Measurements from ENCODE around the gene PRDM16.

Gene PRDM16

DNA sequence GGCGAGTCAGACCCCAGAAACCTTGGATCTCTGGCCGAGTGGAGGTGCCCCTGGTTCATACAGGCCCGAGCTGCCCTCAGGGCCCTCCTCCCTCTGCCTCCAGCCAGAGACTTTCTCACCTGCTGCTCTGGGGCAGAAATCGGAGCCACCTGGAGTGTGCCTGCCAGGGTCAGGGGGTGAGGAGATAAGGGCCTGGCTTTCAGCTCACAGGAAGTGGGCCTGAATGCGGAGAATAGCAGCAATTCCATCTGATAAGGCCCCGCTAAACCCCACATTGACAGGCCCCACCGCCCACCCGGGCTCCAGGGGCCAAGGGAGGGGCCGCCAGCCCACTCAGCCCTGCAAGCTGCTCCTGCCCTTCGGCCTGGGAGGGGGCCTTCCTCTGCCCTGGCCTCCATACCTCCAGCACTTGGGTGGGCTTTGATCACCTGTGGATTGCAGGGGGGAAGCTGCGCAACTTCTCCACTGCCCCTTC, 261.8 kb downstream of the PRDM16 start:
- DNase-seq, result no peak

DNA sequence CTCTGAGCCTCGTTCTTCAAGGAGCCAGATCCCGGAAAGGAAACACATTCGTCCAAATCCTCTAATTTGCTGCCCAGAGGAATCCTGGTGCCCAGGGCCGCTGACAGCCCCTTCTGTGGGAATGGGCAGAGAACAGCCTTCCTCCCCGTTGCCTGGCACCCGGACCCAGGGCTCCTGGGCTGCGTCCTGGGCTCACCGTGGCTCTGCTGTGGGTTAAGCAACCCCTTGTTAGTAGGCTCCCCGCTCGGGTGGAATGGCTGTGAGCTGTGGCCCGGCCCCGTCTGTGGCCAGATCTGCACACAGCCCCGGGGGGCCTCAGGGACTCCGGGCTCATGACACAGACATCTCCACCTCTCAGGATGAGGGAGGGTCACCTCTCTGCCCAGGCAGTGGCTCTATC, 262.6 kb downstream of the PRDM16 start:
- DNase-seq, result no peak

GRCh38 chr1:3332043-3332442, 263.0 kb downstream of the PRDM16 start:
- no peak for DNase-seq

GRCh38 chr1:3332662-3333061, 263.7 kb downstream of the PRDM16 start:
- no peak for DNase-seq

GRCh38 chr1:3333903-3334302, 264.9 kb downstream of the PRDM16 start:
- DNase-seq, result no peak

DNA sequence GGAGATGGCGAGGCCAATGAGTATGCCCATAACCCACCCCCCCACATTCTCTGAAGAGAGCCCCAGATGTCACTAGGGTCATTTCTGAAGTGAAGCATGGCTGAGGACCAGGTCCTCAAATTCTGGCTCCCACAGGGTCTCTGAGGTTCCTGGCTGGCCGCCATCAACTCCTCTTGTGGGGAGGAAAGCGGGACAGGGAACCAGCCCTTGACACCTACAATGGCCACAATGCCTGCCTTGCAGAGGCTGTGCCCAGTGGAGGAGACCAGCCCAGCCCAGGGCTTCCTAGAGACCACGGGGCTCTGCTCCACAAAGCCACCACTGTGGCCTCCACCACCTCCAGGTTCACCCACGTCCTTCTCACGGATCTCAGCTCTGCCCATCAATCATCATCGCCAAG, 265.4 kb downstream of the PRDM16 start:
- no peak for DNase-seq

DNA sequence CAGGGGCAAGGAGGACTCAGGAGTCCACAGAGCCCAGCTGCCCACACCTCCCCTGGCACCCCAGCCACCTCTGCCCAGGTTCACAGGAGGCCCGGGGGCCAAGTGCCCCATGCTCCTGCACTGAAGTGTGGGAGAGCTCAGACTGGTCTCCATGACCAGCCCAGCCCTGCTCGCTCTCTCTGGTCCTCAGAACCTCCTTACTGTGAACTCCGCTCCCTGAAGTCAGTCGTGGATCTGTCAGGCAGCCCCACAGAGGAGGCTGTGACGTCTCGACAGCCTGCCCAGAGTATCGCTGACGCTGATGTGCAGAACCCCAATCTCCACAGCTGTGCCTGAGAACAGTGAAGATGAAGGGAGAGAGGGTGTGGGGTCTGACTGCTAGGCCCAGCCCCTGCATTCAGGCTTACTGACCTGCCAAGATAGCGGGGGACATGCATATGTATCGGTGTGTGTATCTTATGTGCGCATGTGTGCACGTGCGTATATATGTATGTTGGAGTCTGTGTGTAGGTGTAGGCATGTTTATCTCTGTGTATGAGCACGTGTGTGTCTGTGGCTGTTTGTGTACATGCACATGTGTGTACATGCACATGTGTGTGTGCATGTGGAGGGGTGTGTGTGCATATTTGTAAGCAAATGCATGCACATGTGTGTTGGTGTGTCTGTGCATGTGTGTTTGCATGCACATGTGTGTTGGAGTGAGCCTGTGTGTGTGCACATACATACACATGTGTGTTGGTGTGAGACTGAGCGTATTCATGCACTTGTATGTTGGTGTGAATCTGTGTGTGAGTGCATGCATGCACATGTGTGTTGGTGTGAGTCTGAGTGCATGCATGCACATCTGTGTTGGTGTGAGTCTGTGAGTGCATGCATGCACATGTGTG, 267.0 kb downstream of the PRDM16 start:
- DNase-seq, result no peak

DNA sequence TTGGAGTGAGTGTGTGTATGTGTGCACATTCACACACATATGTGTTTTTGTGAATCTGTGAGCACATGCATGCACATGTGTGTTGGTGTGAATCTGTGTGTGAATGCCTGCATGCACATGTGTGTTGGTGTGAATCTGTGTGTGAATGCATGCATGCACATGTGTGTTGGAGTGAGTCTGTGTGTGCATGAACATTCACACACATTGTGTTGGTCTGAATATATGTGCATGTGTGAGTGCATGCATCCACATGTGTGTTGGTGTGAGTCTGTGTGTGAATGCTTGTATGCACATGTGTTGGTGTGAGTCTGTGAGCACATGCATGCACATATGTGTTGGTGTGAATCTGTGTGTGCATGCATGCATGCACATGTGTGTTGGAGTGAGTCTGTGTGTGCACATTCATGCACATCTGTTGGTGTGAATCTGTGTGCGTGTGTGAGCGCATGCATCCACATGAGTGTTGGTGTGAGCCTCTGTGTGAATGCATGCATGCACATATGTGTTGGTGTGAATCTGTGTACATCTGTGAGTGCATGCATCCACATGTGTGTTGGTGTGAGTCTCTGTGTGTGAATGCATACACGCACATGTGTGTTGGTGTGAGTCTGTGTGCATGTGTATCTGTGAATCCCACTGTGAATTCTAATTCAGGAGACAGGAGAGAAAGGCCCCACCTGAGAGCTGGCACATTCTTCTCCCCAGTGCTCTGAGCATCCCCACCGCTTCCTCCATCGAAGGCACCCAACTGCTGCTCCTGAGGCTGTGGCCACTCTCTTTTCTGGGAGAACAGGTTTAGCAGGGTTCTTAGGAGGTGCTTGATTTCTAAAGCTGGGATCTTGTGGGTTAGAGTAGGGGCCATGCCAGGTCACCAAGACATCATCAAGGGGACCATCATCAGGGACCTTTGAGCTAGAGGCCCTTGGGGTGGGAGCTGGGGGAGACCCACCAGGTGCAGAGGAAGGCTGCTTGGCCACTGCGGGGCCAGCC, 267.9 kb downstream of the PRDM16 start:
- DNase-seq, result no peak

DNA sequence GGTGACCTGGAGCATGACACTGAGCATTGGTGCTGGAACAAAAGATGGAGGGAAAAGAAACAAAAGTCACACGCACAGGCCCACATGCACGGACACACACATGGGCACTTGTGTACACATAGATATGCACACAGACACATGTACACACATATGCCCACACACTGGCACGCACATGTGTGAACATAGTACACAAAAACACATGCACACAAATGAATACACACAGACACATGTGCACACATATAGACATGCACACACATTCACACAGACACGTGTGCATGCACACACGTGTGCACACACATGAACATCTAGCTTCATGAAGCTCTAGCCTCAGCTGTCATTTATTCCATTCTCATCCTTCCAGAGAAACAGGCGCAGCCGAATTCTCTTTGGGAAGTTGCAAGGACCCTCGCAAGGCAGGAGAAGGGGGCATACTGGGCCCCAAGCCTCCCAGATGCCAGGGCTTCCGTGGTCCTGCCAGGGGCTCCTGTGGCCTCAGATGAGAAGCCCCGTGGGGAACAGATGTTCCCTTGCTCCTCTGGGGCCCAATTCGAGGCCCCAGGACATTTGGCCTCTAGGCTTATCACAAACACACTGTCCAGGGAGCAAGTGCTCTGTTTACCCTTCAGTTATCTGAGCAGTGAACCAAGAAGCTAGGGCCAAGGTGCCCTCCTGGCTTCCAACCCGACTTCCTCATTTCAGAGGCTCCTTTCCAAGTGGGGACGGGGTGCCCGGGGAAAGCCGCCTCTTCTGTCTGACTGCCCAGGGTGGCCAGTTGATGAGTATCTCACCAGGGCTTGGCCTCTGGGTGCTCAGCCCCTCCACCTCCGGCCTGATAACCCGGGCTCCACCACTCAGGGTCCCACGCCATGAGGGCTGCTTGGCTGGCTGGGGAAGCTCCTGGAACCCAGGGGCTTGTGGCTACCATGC, 269.1 kb downstream of the PRDM16 start:
- DNase-seq, result no peak

DNA sequence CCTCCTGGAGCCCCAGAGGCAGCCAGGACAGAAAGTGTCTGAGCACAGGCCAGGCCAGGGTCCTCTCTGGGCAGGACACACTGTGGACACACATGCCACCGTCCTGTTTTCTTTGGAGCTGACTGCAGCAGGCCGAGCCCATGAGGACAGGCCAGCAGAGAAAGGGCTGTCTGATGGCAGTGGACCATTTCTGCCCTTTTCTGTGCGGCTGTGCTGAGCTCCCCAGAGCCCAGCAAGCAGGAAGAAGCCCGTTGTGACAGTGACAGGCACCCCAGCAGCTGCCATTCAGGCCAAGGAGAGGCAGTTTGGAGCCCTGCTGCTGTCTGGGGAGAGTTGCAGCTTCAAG, 269.7 kb downstream of the PRDM16 start:
- DNase-seq, result no peak

- no peak for DNase-seq
These were observed 270.9 kb downstream of the PRDM16 start for GRCh38 chr1:3339856-3340255.

- no peak for DNase-seq
These were observed 271.7 kb downstream of the PRDM16 start for GRCh38 chr1:3340548-3341235.

DNA sequence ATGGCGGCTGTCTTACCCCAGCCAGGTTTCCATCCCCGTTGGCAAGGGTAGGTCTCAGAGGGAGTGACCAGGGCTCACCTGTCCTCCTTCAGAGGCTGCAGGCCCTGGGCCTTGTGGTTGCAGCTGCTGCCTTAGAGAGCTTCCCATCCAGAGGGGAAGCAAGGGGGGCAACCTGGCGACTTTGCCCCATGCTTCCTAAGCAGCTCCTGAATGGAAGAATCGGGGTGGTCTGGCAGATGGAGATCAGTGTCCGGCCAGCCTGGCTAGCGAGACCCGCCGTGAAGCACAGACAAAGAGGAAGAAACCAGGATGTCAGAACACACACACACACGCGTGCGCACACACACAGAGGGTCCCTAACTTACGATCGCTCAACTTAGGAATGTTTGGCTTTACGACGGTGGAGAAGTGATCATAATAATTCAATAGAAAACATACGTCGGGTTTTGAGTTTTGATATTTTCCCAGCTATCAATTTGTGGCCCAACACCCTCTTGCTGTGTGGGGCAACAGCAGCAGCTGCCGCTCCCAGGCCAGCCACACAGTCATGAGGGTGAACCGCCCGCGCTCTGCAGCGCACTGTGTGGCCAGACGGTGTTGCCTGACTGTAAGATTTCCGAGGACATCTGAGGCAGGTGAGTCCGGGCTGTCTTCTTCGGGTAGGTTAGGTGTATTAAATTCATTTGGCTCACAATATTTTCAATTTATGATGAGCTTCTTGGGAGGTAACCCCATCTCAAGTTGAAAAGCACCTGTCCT, 272.4 kb downstream of the PRDM16 start:
- DNase-seq, result no peak

- DNase-seq, result no peak
These were observed 274.0 kb downstream of the PRDM16 start for GRCh38 chr1:3342960-3343359.

DNA sequence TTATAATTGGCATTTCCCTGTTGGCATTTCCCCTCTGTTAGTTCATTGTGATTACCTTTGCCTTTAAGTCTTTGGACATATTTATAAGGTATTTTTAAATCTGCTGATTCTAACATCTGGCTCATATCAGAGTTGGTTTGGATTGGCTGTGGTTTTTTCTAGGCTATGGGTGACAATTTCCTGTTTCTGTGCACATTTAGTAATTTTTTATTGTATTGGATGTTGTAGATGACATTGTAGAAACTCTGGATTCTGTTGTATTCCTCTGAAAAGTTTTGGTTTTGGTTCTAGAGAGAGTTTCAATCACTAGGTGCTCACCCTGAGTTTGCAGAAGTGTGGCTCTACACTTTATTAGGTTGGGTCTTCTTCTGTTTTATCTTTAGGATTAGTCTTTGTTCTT, 275.4 kb downstream of the PRDM16 start:
- no peak for DNase-seq

- no peak for DNase-seq
These were observed 276.8 kb downstream of the PRDM16 start for GRCh38 chr1:3345792-3346191.

DNA sequence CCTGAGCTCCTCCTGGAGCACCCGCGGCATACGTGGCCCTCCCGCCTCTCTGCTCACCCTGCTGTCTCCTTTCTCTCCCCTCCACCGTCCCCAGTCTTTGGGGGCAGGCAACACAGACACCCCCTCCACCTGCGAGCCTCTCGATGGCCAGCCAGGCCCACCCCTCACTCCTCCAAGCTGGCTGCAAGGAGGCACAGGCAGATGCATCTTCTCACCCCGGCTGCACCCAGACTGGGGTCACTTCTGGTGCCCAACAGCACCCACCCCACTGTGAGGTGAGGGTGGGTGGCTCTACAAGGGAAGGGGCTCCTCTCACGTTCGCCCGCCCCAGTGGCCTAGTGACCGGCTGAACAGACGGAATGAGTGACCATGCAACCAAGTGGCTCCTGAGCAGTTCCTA, 277.5 kb downstream of the PRDM16 start:
- DNase-seq, result no peak

DNA sequence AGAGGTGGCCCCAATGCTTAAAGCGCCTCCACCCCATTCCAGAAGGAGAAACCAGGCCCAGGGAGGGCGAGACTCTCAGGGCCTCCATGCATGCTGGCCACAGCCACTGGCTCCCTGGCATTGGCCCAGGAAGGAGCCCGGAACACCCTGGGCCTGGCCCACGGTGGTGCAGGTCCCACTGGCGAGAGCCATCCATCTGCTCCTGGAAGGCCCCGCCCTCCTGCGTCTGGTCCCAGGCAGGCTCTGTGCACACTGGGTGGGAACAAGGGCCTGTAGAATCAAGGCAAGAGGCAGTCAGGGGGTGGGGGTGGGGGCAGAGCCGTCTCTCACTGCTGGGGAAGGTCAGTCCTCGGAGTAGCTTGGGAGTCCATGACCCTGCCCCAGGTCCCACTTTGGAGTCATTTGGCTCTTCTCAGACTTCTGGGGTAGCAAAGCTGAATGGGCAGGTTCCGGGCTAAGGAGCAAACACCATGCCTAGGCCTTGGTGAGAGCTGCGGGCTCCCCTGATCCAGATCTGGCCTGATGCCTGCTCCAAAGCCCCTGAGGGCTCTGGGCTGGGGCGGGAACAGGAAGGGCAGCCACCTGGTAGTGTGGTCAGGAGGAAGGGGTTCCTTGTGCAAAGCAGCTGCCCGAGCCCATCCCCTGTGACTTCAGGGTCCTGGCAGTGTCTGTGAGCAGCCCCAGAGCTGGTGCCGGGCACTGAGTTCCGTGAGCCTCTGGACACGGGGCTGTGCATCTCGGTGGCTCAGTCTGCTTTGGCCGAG, 278.4 kb downstream of the PRDM16 start:
- DNase-seq, result no peak

GRCh38 chr1:3348196-3348865, 279.3 kb downstream of the PRDM16 start:
- DNase-seq, result no peak
